ENCODE measurements around the gene OMA1.

Gene OMA1

DNA sequence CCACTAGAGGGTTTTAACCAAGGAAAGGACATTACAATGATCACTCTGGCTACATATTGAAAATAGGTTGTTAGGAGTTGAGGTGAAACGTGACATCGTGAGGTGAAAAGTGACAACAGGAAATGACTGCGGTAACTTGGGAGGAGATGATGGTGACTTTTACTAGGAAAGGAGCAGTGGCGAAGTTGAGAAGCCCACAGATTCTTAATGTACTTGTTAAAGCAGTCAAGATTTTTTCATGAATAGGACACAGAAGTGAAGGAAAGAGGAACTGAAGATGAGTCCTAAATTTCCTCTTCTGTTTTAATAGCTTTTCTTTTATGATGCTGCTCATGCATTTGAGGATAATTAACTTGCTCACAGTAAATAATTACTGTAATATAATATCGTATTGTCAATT is 59.5 kb downstream of the OMA1 start:
- TF ChIP-seq CTCF (IDR thresholded peaks at IDR 0.05; ENCODE audit: unreplicated experiment in 3 of 3), result no peak
- H3K4me1 Mint-ChIP-seq, result no peaks in the 10 kb centered on the region
- H3K27me3 Mint-ChIP-seq (ENCODE audit: low read depth), result no peaks in the 10 kb centered on the region
- H3K27ac Mint-ChIP-seq, result no peak overlapping the region
- H3K36me3 Mint-ChIP-seq (ENCODE audit: low read depth), result peaks cover 31% of the 10 kb centered on the region
- peaks cover 26% of the 10 kb centered on the region for H3K9me3 Mint-ChIP-seq
- H3K4me3 Mint-ChIP-seq, result no peak overlapping the region

- TF ChIP-seq CTCF (IDR thresholded peaks at IDR 0.05; ENCODE audit: unreplicated experiment in 3 of 3), result no peak
- no peak overlapping the region for H3K4me3 Mint-ChIP-seq
- no peaks in the 10 kb centered on the region for H3K4me1 Mint-ChIP-seq
- no peak overlapping the region for H3K27ac Mint-ChIP-seq
- H3K9me3 Mint-ChIP-seq, result peaks cover 5% of the 10 kb centered on the region
- no peaks in the 10 kb centered on the region for H3K27me3 Mint-ChIP-seq (ENCODE audit: low read depth)
- H3K36me3 Mint-ChIP-seq (ENCODE audit: low read depth), result peaks cover 18% of the 10 kb centered on the region
Measured at GRCh38 chr1:58481962-58482361, 64.6 kb downstream of the OMA1 start.

DNA sequence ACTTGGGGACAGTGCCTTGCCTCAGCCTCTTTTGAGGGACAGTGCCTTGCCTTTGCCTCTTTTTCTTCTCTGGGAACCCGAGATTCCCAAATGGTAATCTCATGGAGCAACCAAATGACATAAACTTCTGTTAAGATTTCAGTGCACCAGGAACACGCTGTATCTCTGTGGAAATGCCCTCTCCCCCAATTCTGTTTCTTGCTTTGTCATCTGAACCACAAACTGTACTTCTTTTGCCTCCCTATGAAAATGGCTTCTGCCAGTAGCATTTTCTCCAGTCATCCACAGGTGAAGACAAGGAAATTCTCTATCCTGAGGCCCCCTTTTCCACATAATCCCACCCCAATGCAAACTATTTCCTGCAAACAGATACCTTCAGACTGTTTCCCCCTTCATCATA is 66.3 kb downstream of the OMA1 start:
- Mint-ChIP-seq H3K4me3 (no peak overlapping the region), H3K9me3 (no peaks in the 10 kb centered on the region), H3K27ac (no peak overlapping the region), H3K27me3 (ENCODE audit: low read depth) (no peaks in the 10 kb centered on the region), H3K36me3 (ENCODE audit: low read depth) (peaks cover 13% of the 10 kb centered on the region), H3K4me1 (no peaks in the 10 kb centered on the region)
- TF ChIP-seq CTCF (IDR thresholded peaks at IDR 0.05; ENCODE audit: unreplicated experiment in 3 of 3), result no peak

DNA sequence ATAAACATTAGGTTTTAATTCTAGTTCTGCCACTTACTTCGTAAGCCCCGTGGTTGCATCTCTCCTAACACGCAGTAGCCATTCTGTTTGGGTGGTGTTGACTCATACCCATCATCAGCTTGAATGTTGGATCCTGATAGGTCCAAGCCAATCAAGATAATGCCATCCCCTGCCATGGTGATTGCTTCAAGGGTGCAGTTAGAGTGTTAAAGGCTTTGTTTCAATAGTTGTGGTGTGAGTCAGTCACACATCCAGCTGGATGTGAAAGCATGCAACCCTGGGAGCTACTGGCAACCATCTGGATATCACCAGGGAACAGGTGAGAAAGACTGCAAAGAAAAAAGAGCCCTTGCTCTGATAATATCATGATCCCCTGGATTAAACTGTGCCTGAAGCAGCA is 69.1 kb downstream of the OMA1 start:
- H3K4me3 Mint-ChIP-seq, result no peak overlapping the region
- H3K27ac Mint-ChIP-seq, result no peak overlapping the region
- H3K9me3 Mint-ChIP-seq, result no peaks in the 10 kb centered on the region
- TF ChIP-seq CTCF (IDR thresholded peaks at IDR 0.05; ENCODE audit: unreplicated experiment in 3 of 3), result no peak
- peaks cover 13% of the 10 kb centered on the region for H3K36me3 Mint-ChIP-seq (ENCODE audit: low read depth)
- H3K4me1 Mint-ChIP-seq, result no peaks in the 10 kb centered on the region
- H3K27me3 Mint-ChIP-seq (ENCODE audit: low read depth), result no peaks in the 10 kb centered on the region

DNA sequence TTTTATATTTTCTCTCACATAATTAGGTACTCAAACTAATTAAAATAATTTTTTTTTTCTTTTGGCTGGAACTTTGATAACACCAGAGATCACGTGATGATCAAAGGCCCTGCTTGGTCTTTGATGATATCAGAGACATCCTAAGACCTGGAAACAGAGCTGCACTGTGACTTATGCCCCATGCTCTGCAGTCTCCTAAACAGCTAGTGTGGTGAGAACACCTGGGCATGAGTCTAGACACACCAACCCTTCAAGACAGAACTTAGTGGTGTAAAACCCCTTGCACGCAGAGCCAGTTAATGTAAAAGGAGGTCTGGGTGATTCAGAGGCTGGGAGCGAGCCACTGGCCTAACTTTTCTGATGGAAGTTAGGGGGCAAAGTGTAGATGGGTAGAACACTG is 70.3 kb downstream of the OMA1 start:
- H3K4me3 Mint-ChIP-seq, result no peak overlapping the region
- H3K36me3 Mint-ChIP-seq (ENCODE audit: low read depth), result peaks cover 8% of the 10 kb centered on the region
- peaks cover 3% of the 10 kb centered on the region for H3K27me3 Mint-ChIP-seq (ENCODE audit: low read depth)
- TF ChIP-seq CTCF (IDR thresholded peaks at IDR 0.05; ENCODE audit: unreplicated experiment in 3 of 3), result no peak
- H3K27ac Mint-ChIP-seq, result no peak overlapping the region
- H3K9me3 Mint-ChIP-seq, result no peaks in the 10 kb centered on the region
- no peaks in the 10 kb centered on the region for H3K4me1 Mint-ChIP-seq

- Mint-ChIP-seq H3K4me1 (no peaks in the 10 kb centered on the region), H3K27ac (no peak overlapping the region), H3K9me3 (no peaks in the 10 kb centered on the region), H3K36me3 (ENCODE audit: low read depth) (no peaks in the 10 kb centered on the region), H3K4me3 (no peak overlapping the region), H3K27me3 (ENCODE audit: low read depth) (peaks cover 11% of the 10 kb centered on the region)
- no peak for TF ChIP-seq CTCF (IDR thresholded peaks at IDR 0.05; ENCODE audit: unreplicated experiment in 3 of 3)
Measured at GRCh38 chr1:58469476-58469875, 77.0 kb downstream of the OMA1 start.
